K562 (cell line): Measurements from ENCODE around the gene MOB1B. TPM values are rescaled to one million over a fixed set of nuclear protein-coding genes. Genes with fewer than 3 reads are reported as not detected.
A peak's percentile ranks its signal among the peaks of the same experiment; 100 is the strongest.

Experiments used
- ATF4 ChIP-seq: fragments of 450-650 bp; formaldehyde crosslinking; IDR thresholded peaks from 2 replicates; pipeline ENCODE4 v1.4.0; 2022; ENCODE audit warnings: mild to moderate bottlenecking, moderate library complexity
- BRF1 ChIP-seq: IDR thresholded peaks from 3 replicates; pipeline ENCODE4 v1.6.1; 2011; ENCODE audit warnings: borderline replicate concordance, mild to moderate bottlenecking; ENCODE audit not compliant: insufficient read length; ENCODE audit errors: extremely low read depth
- CBFA2T3 ChIP-seq: fragments of 450-650 bp; IDR thresholded peaks from 2 replicates; pipeline ENCODE4 v1.6.1; 2017
- CCNT2 ChIP-seq: IDR thresholded peaks from 2 replicates; pipeline ENCODE4 v1.6.1; 2011; ENCODE audit warnings: borderline replicate concordance, low read depth, mild to moderate bottlenecking, moderate library complexity, mixed read lengths, low read length; ENCODE audit not compliant: insufficient read length; ENCODE audit errors: extremely low read depth
- CREB1 ChIP-seq, 2 experiments: sonication (generic) in 1 of 2; formaldehyde crosslinking in 1 of 2; IDR thresholded peaks; 2 replicates each; pipeline versions ENCODE4 v1.6.1 to v1.8.0; 2012 to 2022; ENCODE audit warnings: inconsistent platforms in 1 of 2, mild to moderate bottlenecking in 1 of 2, missing genetic modification reagents in 1 of 2, moderate library complexity in 1 of 2
- KLF1 ChIP-seq: fragments of 450-650 bp; IDR thresholded peaks from 2 replicates; pipeline ENCODE4 v1.6.1; 2016; ENCODE audit warnings: missing genetic modification characterization, missing compliant biosample characterization
- MED1 ChIP-seq: sonication (generic); formaldehyde crosslinking; IDR thresholded peaks from 2 replicates; pipeline ENCODE4 v1.8.1; 2023; ENCODE audit warnings: missing genetic modification reagents, borderline replicate concordance
- NR3C1 ChIP-seq: sonication (generic); formaldehyde crosslinking; IDR thresholded peaks from 2 replicates; pipeline ENCODE4 v1.8.1; 2022; ENCODE audit warnings: missing genetic modification reagents
- STAT5B ChIP-seq: fragments of 250-450 bp; sonication (Bioruptor Pico); IDR thresholded peaks from 2 replicates; pipeline ENCODE4 v1.8.0; 2021; ENCODE audit warnings: mild to moderate bottlenecking, inconsistent platforms
- ZNF445 ChIP-seq: fragments of 250-450 bp; sonication (Bioruptor Pico); IDR thresholded peaks from 2 replicates; pipeline ENCODE4 v1.4.0; 2020; ENCODE audit warnings: low read depth, mild to moderate bottlenecking, moderate library complexity
- polyA plus RNA-seq, 8 experiments: library from polyadenylated mRNA; depleted of rRNA in 4 of 8; stranded (reverse) in 5 of 8; unstranded in 3 of 8; fragments of >200 nt; fragmentation: Nextera tagmentation in 2 of 8; fragmentation: Illumina TruSeq in 1 of 8; extraction: Ambion mirVana in 2 of 8; extraction: Trizol in 1 of 8; gene quantifications; 2 replicates each; pipeline versions ENCODE4 v1.2.1 to v1.2.3, GENCODE V29; 2011 to 2014; ENCODE audit warnings: inconsistent platforms in 1 of 8, missing spikeins in 1 of 8
- total RNA-seq, 7 experiments: library from RNA; depleted of rRNA in 6 of 7; stranded (reverse); fragments of >200 nt in 6 of 7; fragmentation: Illumina TruSeq in 2 of 7; extraction: Trizol in 2 of 7; gene quantifications; 2 replicates each; pipeline versions ENCODE4 v1.2.1 to v1.2.3, GENCODE V29; 2011 to 2021; ENCODE audit warnings: low replicate concordance in 1 of 7
- TF ChIP-seq, protein P1 (sequence below): fragments of 450-650 bp; IDR thresholded peaks from 2 replicates; pipeline ENCODE4 v1.6.1; 2016; ENCODE audit warnings: antibody characterized with exemption
- TF ChIP-seq, protein P2 (sequence below): IDR thresholded peaks from 2 replicates; pipeline ENCODE4 v1.6.1; 2014; ENCODE audit warnings: antibody characterized with exemption
- TF ChIP-seq, protein P3 (sequence below): sonication (generic); formaldehyde crosslinking; IDR thresholded peaks from 2 replicates; pipeline ENCODE4 v1.8.1; 2023; ENCODE audit warnings: mild to moderate bottlenecking, missing genetic modification reagents, moderate library complexity
- TF ChIP-seq, protein P4 (sequence below): fragments of 200-800 bp; sonication (Bioruptor generic); IDR thresholded peaks from 2 replicates; pipeline ENCODE4 v1.6.1; 2016; ENCODE audit warnings: missing genetic modification characterization, missing compliant biosample characterization
- TF ChIP-seq, protein P5 (sequence below): fragments of 450-650 bp; formaldehyde crosslinking; IDR thresholded peaks from 2 replicates; pipeline ENCODE4 v1.4.0; 2020; ENCODE audit warnings: mild to moderate bottlenecking, mixed read lengths

Gene MOB1B
- total and polyA plus RNA-seq, 9 of the 15 experiments (the other 6 are each of a cell fraction or from before 2014, with no cell fraction given), result 8.4 to 37.8 (median 19.0) TPM

GRCh38 chr4:70901984-70902576 is at the start of gene MOB1B (continued):
- TF ChIP-seq, protein P1, sequence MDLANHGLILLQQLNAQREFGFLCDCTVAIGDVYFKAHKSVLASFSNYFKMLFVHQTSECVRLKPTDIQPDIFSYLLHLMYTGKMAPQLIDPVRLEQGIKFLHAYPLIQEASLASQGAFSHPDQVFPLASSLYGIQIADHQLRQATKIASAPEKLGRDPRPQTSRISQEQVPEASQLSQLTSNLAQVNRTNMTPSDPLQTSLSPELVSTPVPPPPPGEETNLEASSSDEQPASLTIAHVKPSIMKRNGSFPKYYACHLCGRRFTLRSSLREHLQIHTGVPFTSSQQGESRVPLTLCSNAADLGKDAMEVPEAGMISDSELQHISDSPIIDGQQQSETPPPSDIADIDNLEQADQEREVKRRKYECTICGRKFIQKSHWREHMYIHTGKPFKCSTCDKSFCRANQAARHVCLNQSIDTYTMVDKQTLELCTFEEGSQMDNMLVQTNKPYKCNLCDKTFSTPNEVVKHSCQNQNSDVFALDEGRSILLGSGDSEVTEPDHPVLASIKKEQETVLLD, result 0 out of 2 replicates have a peak, but pooled peaks have one; percentile 32
- TF ChIP-seq, protein P2, sequence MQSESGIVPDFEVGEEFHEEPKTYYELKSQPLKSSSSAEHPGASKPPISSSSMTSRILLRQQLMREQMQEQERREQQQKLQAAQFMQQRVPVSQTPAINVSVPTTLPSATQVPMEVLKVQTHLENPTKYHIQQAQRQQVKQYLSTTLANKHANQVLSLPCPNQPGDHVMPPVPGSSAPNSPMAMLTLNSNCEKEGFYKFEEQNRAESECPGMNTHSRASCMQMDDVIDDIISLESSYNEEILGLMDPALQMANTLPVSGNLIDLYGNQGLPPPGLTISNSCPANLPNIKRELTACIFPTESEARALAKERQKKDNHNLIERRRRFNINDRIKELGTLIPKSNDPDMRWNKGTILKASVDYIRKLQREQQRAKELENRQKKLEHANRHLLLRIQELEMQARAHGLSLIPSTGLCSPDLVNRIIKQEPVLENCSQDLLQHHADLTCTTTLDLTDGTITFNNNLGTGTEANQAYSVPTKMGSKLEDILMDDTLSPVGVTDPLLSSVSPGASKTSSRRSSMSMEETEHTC, result no peak
- TF ChIP-seq ATF4 (CRISPR knock-in tag) (no peak), CCNT2 (peak; percentile 27), MED1 (no peak), BRF1 (no peak), CBFA2T3 (no peak), STAT5B (no peak), CREB1 (IDR thresholded peaks at IDR 0.05) (no peak), CREB1 (CRISPR knock-in tag; IDR thresholded peaks at IDR 0.05) (peak; percentile 25; the same call in 1 of the 2 replicates), KLF1 (no peak), NR3C1 (0 out of 2 replicates have a peak, but pooled peaks have one; percentile 40), ZNF445 (CRISPR knock-in tag) (no peak)
- TF ChIP-seq, protein P3, sequence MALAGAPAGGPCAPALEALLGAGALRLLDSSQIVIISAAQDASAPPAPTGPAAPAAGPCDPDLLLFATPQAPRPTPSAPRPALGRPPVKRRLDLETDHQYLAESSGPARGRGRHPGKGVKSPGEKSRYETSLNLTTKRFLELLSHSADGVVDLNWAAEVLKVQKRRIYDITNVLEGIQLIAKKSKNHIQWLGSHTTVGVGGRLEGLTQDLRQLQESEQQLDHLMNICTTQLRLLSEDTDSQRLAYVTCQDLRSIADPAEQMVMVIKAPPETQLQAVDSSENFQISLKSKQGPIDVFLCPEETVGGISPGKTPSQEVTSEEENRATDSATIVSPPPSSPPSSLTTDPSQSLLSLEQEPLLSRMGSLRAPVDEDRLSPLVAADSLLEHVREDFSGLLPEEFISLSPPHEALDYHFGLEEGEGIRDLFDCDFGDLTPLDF (CRISPR knock-in tag), result no peak
- TF ChIP-seq, protein P4, sequence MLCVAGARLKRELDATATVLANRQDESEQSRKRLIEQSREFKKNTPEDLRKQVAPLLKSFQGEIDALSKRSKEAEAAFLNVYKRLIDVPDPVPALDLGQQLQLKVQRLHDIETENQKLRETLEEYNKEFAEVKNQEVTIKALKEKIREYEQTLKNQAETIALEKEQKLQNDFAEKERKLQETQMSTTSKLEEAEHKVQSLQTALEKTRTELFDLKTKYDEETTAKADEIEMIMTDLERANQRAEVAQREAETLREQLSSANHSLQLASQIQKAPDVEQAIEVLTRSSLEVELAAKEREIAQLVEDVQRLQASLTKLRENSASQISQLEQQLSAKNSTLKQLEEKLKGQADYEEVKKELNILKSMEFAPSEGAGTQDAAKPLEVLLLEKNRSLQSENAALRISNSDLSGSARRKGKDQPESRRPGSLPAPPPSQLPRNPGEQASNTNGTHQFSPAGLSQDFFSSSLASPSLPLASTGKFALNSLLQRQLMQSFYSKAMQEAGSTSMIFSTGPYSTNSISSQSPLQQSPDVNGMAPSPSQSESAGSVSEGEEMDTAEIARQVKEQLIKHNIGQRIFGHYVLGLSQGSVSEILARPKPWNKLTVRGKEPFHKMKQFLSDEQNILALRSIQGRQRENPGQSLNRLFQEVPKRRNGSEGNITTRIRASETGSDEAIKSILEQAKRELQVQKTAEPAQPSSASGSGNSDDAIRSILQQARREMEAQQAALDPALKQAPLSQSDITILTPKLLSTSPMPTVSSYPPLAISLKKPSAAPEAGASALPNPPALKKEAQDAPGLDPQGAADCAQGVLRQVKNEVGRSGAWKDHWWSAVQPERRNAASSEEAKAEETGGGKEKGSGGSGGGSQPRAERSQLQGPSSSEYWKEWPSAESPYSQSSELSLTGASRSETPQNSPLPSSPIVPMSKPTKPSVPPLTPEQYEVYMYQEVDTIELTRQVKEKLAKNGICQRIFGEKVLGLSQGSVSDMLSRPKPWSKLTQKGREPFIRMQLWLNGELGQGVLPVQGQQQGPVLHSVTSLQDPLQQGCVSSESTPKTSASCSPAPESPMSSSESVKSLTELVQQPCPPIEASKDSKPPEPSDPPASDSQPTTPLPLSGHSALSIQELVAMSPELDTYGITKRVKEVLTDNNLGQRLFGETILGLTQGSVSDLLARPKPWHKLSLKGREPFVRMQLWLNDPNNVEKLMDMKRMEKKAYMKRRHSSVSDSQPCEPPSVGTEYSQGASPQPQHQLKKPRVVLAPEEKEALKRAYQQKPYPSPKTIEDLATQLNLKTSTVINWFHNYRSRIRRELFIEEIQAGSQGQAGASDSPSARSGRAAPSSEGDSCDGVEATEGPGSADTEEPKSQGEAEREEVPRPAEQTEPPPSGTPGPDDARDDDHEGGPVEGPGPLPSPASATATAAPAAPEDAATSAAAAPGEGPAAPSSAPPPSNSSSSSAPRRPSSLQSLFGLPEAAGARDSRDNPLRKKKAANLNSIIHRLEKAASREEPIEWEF (CRISPR knock-in tag), result no peak
- TF ChIP-seq, protein P5, sequence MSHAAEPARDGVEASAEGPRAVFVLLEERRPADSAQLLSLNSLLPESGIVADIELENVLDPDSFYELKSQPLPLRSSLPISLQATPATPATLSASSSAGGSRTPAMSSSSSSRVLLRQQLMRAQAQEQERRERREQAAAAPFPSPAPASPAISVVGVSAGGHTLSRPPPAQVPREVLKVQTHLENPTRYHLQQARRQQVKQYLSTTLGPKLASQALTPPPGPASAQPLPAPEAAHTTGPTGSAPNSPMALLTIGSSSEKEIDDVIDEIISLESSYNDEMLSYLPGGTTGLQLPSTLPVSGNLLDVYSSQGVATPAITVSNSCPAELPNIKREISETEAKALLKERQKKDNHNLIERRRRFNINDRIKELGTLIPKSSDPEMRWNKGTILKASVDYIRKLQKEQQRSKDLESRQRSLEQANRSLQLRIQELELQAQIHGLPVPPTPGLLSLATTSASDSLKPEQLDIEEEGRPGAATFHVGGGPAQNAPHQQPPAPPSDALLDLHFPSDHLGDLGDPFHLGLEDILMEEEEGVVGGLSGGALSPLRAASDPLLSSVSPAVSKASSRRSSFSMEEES (CRISPR knock-in tag), result no peak
